H9 (cell line): ENCODE results near the gene C1orf116. TPM values are rescaled to one million over a fixed set of nuclear protein-coding genes. Genes with fewer than 3 reads are reported as not detected.

Source experiments
- DNase-seq: peaks from one replicate; pipeline ENCODE4 v3.0.0-alpha.2; 2017
- H2AFZ ChIP-seq: one replicate; pipeline ENCODE4 v1.6.1; 2013; ENCODE audit warnings: mild to moderate bottlenecking, low read length, control low read depth, moderate library complexity
- H2AK5ac ChIP-seq: 2 replicates; pipeline ENCODE4 v1.6.1; 2013; ENCODE audit warnings: low read length, control low read depth, mixed read lengths; ENCODE audit not compliant: insufficient read length
- H2BK120ac ChIP-seq: one replicate; pipeline ENCODE4 v1.6.1; 2013; ENCODE audit warnings: low read depth, mild to moderate bottlenecking, low read length, control low read depth, inconsistent platforms; ENCODE audit not compliant: poor library complexity, severe bottlenecking
- H2BK12ac ChIP-seq: 2 replicates; pipeline ENCODE4 v1.6.1; 2013; ENCODE audit warnings: low read length, control low read depth, mixed read lengths, low read depth; ENCODE audit not compliant: insufficient read length
- H2BK15ac ChIP-seq: 2 replicates; pipeline ENCODE4 v1.6.1; 2013; ENCODE audit warnings: low read depth, low read length, control low read depth
- H2BK20ac ChIP-seq: one replicate; pipeline ENCODE4 v1.6.1; 2013; ENCODE audit warnings: low read depth, mild to moderate bottlenecking, low read length, control low read depth, inconsistent platforms; ENCODE audit not compliant: poor library complexity, severe bottlenecking
- H2BK5ac ChIP-seq: 2 replicates; pipeline ENCODE4 v1.6.1; 2013; ENCODE audit warnings: low read length, control low read depth, mixed read lengths; ENCODE audit not compliant: insufficient read length
- H3K14ac ChIP-seq: 2 replicates; pipeline ENCODE4 v1.6.1; 2013; ENCODE audit warnings: low read length, control low read depth; ENCODE audit not compliant: insufficient read depth
- H3K18ac ChIP-seq: 2 replicates; pipeline ENCODE4 v1.6.1; 2013; ENCODE audit warnings: low read depth, mild to moderate bottlenecking, mixed read lengths, low read length, control low read depth; ENCODE audit not compliant: insufficient read length
- H3K23ac ChIP-seq: 2 replicates; pipeline ENCODE4 v1.6.1; 2013; ENCODE audit warnings: low read length, control low read depth, mixed read lengths, low read depth; ENCODE audit not compliant: insufficient read length
- H3K23me2 ChIP-seq: 2 replicates; pipeline ENCODE4 v1.6.1; 2013; ENCODE audit warnings: low read depth, mild to moderate bottlenecking, mixed read lengths, low read length, control low read depth; ENCODE audit not compliant: insufficient read length, poor library complexity, severe bottlenecking
- H3K27ac ChIP-seq: 2 replicates; pipeline ENCODE4 v1.5.1; 2013; ENCODE audit warnings: low read length, control low read depth, mixed read lengths, low read depth; ENCODE audit not compliant: insufficient read length
- H3K27me3 ChIP-seq: 2 replicates; pipeline ENCODE4 v1.6.1; 2013; ENCODE audit warnings: low read length, control low read depth, inconsistent platforms; ENCODE audit not compliant: insufficient read depth
- H3K4ac ChIP-seq: 2 replicates; pipeline ENCODE4 v1.6.1; 2013; ENCODE audit warnings: low read depth, mild to moderate bottlenecking, control low read depth, inconsistent platforms, low read length, moderate library complexity
- H3K4me1 ChIP-seq: 2 replicates; pipeline ENCODE4 v1.6.1; 2013; ENCODE audit warnings: low read length, control low read depth, inconsistent platforms; ENCODE audit not compliant: insufficient read depth
- H3K4me2 ChIP-seq: 2 replicates; pipeline ENCODE4 v1.6.1; 2013; ENCODE audit warnings: low read length, control low read depth, mixed read lengths; ENCODE audit not compliant: insufficient read length, insufficient read depth
- H3K56ac ChIP-seq: 2 replicates; pipeline ENCODE4 v1.6.1; 2013; ENCODE audit warnings: low read depth, mild to moderate bottlenecking, mixed read lengths, low read length, control low read depth; ENCODE audit not compliant: insufficient read length
- H3K79me1 ChIP-seq: 2 replicates; pipeline ENCODE4 v1.6.1; 2013; ENCODE audit warnings: low read depth, mild to moderate bottlenecking, moderate library complexity, low read length, control low read depth, inconsistent platforms; ENCODE audit not compliant: insufficient read depth, poor library complexity, severe bottlenecking
- H3K79me2 ChIP-seq: 2 replicates; pipeline ENCODE4 v1.6.1; 2013; ENCODE audit warnings: low read length, control low read depth, inconsistent platforms; ENCODE audit not compliant: insufficient read depth
- H3K9ac ChIP-seq: 2 replicates; pipeline ENCODE4 v1.6.1; 2013; ENCODE audit warnings: low read length, control low read depth, mixed read lengths; ENCODE audit not compliant: insufficient read length; ENCODE audit errors: extremely low read depth
- H3K9me3 ChIP-seq: one replicate; pipeline ENCODE4 v1.6.1; 2013; ENCODE audit warnings: low read depth, low read length, inconsistent platforms; ENCODE audit not compliant: control insufficient read depth
- H3T11ph ChIP-seq: one replicate; pipeline ENCODE4 v1.6.1; 2013; ENCODE audit warnings: mild to moderate bottlenecking, low read length, control low read depth, inconsistent platforms
- H4K20me1 ChIP-seq: one replicate; pipeline ENCODE4 v1.6.1; 2013; ENCODE audit not compliant: control insufficient read depth, insufficient read length, insufficient read depth
- H4K5ac ChIP-seq: 2 replicates; pipeline ENCODE4 v1.6.1; 2013; ENCODE audit warnings: low read depth, mild to moderate bottlenecking, mixed read lengths, low read length, control low read depth; ENCODE audit not compliant: insufficient read length
- H4K8ac ChIP-seq: replicated peaks from 2 replicates; pipeline ENCODE4 v1.6.1; 2013; ENCODE audit warnings: low read length, control low read depth, mixed read lengths, low read depth; ENCODE audit not compliant: insufficient read length
- H4K91ac ChIP-seq: 2 replicates; pipeline ENCODE4 v1.6.1; 2013; ENCODE audit warnings: low read depth, mild to moderate bottlenecking, moderate library complexity, mixed read lengths, low read length, control low read depth; ENCODE audit not compliant: insufficient read length
- H3K27ac Mint-ChIP-seq, 3 experiments: 2 replicates in 2 of 3; 3 replicates in 1 of 3; pipeline ENCODE4 v1.8.0; 2020 to 2021; ENCODE audit warnings: mixed read lengths in 3 of 3, mild to moderate bottlenecking in 1 of 3, moderate library complexity in 1 of 3
- H3K27me3 Mint-ChIP-seq: 2 replicates; pipeline ENCODE4 v1.8.0; 2021; ENCODE audit warnings: low read depth, mild to moderate bottlenecking, moderate library complexity, mixed read lengths
- H3K36me3 Mint-ChIP-seq, 3 experiments: 2 replicates in 2 of 3; 3 replicates in 1 of 3; pipeline ENCODE4 v1.8.0; 2020 to 2021; ENCODE audit warnings: low read depth in 3 of 3, mixed read lengths in 3 of 3; ENCODE audit not compliant: insufficient read depth in 1 of 3
- H3K4me1 Mint-ChIP-seq, 2 experiments: 2 replicates each; pipeline ENCODE4 v1.8.0; 2020; ENCODE audit warnings: mixed read lengths in 2 of 2
- H3K4me3 Mint-ChIP-seq, 2 experiments: 2 replicates in 1 of 2; 3 replicates in 1 of 2; pipeline ENCODE4 v1.8.0; 2020 to 2021; ENCODE audit warnings: mild to moderate bottlenecking in 2 of 2, mixed read lengths in 2 of 2, moderate library complexity in 1 of 2
- H3K9me3 Mint-ChIP-seq, 2 experiments: 2 replicates in 1 of 2; 3 replicates in 1 of 2; pipeline ENCODE4 v1.8.0; 2020; ENCODE audit warnings: mild to moderate bottlenecking in 2 of 2, mixed read lengths in 2 of 2, moderate library complexity in 1 of 2
- CTCF ChIP-seq: fragments of 200-600 bp; sonication (generic); conservative IDR thresholded peaks from 3 replicates; pipeline ENCODE4 v1.8.0; 2021; ENCODE audit warnings: antibody characterized with exemption, mild to moderate bottlenecking
- WGBS: extraction: QIAGEN DNeasy Blood & Tissue Kit; methylation state at CpG from one replicate; pipeline ENCODE4 v1.1.7; 2013; ENCODE audit warnings: missing lambda C conversion rate, low lambda C conversion rate, mixed read lengths; ENCODE audit not compliant: insufficient read length; ENCODE audit errors: extremely low coverage; 5-methylcytosine and 5-hydroxymethylcytosine counted together
- total RNA-seq: library from RNA; stranded (reverse); gene quantifications from 2 replicates; pipeline ENCODE4 v1.2.1, GENCODE V29; 2021

C1orf116 gene
- total RNA-seq, 1 experiment from 2014 or later: 0.48 TPM

DNA sequence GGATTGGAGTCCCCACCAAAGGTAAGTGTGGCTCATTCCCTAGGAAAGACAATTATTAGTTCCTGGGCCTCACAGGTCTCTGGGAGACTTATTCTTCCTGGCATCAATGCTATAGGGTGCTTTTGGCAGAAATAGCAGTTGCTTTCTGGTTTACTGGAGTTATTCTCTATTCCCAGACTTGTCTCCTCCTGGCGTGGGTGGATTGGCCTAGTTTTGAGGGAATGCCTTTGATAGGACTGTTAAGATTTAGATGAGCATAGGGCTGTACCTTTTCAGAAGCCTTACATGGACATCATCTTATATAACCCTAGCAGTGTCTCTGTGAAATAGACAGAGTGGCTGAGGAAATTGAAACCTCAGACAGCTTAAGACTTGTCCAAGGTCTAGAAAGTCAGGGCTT is 29.5 kb upstream of the C1orf116 start:
- Histone ChIP-seq H2AK5ac (no peak overlapping the region), H3K9ac (no peak overlapping the region), H3K14ac (no peak overlapping the region), H3K4me2 (no peak overlapping the region), H3K27me3 (no peaks in the 10 kb centered on the region), H2BK120ac (no peak overlapping the region), H2BK20ac (no peak overlapping the region), H3K79me1 (no peaks in the 10 kb centered on the region), H3K23me2 (no peaks in the 10 kb centered on the region), H2BK12ac (no peak overlapping the region), H3K9me3 (no peaks in the 10 kb centered on the region), H3K23ac (no peak overlapping the region), H3K4ac (no peak overlapping the region), H4K20me1 (no peaks in the 10 kb centered on the region), H3T11ph (no peak overlapping the region), H4K5ac (no peak overlapping the region), H3K56ac (no peak overlapping the region), H2BK15ac (no peak overlapping the region), H4K8ac (no peak overlapping the region), H3K27ac (no peak overlapping the region), H2BK5ac (no peak overlapping the region), H3K18ac (no peak overlapping the region), H3K4me1 (no peaks in the 10 kb centered on the region), H4K91ac (no peak overlapping the region), H3K79me2 (no peaks in the 10 kb centered on the region), H2AFZ (no peak overlapping the region)
- no peaks in the 10 kb centered on the region for H3K27me3 Mint-ChIP-seq
- TF ChIP-seq CTCF: no peak
- WGBS: no CpG with 5 or more reads among the region's 1 CpG
- H3K36me3 Mint-ChIP-seq: peaks cover 6 to 43% (median 26%) of the 10 kb centered on the region in 3 experiments
- no peaks in the 10 kb centered on the region for H3K9me3 Mint-ChIP-seq
- H3K4me3 Mint-ChIP-seq: no peak overlapping the region
- no peak overlapping the region for H3K27ac Mint-ChIP-seq
- DNase-seq: no peak
- H3K4me1 Mint-ChIP-seq: peaks cover 4 to 8% of the 10 kb centered on the region in 2 experiments; a peak in 3 of 4 replicates
